GM13976 (cell line): ENCODE data around the gene KCTD1.

Experiments used
- DNase-seq: peaks from one replicate; pipeline ENCODE4 v3.0.0; 2012; ENCODE audit warnings: low spot score
- CTCF ChIP-seq: IDR thresholded peaks from 2 replicates; pipeline ENCODE4 v1.5.1; 2012; ENCODE audit warnings: borderline replicate concordance, mild to moderate bottlenecking; ENCODE audit not compliant: insufficient read depth; ENCODE audit errors: extremely low read depth, missing control alignments, control extremely low read depth
- in situ Hi-C: fragments of 300-500 bp; cut with MboI; formaldehyde crosslinking; loops from one replicate; pipeline ENCODE4 v1.12.0; 2022; ENCODE audit warnings: low sequenced_read_pairs, mixed read lengths, inconsistent platforms; ENCODE audit not compliant: unreplicated experiment

The KCTD1 gene

GRCh38 chr18:26456070-26456491 is 92.3 kb downstream of the KCTD1 start:
- no peak for DNase-seq
- in situ Hi-C loops, result no loop called here
- TF ChIP-seq CTCF, result no peak

- in situ Hi-C loops, result no loop called here
- no peak for DNase-seq
- no peak for TF ChIP-seq CTCF
Observed at GRCh38 chr18:26455639-26456038, 92.7 kb downstream of the KCTD1 start.

- in situ Hi-C loops, result no loop called here
- no peak for TF ChIP-seq CTCF
- no peak for DNase-seq
Observed at GRCh38 chr18:26454616-26455015, 93.7 kb downstream of the KCTD1 start.

- in situ Hi-C loops, result no loop called here
- no peak for DNase-seq
- TF ChIP-seq CTCF, result no peak
Observed at GRCh38 chr18:26454192-26454591, 94.2 kb downstream of the KCTD1 start.

GRCh38 chr18:26453386-26453901 is 94.9 kb downstream of the KCTD1 start:
- in situ Hi-C loops, result no loop called here
- no peak for TF ChIP-seq CTCF
- DNase-seq, result no peak

GRCh38 chr18:26450989-26451682 is 97.2 kb downstream of the KCTD1 start:
- no peak for TF ChIP-seq CTCF
- in situ Hi-C loops, result no loop called here
- no peak for DNase-seq
